GM18873 (cell line): ENCODE results near the gene PRDM5.
"Not testable (repeated sequence)": the region's sequence is repeated elsewhere in the genome, so short reads cannot be mapped to it uniquely, and the experiment has no call there.

Experiments
- ATAC-seq: cut with Tn5 transposase; IDR thresholded peaks from one replicate; pipeline ENCODE4 v1.9.1; 2021; ENCODE audit warnings: mild to moderate bottlenecking, moderate library complexity, moderate number of reproducible peaks; ENCODE audit not compliant: unreplicated experiment, low FRiP score

Gene PRDM5

GRCh38 chr4:120671538-120671937 lies 251.0 kb downstream of the PRDM5 start:
- ATAC-seq = no peak

GRCh38 chr4:120667102-120667501 lies 255.4 kb downstream of the PRDM5 start:
- no peak for ATAC-seq

DNA sequence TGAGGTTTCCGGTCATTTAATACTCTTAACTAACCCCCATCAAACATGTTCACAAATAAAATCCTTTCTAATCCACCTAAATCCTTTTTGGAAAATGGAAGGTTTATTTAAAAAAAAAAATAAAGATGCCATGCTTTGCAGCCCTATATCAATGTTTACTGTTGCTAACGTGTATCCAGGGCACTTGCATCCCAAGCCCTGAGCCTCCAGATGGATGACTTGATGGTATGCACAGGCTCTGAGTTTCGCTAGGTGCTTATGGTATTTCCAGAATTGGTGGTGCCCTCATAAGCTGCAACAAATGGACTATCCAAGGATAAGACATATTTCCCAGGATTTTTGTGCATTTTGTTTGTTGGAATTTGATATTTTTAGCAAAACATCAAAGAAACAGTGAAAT lies 257.7 kb downstream of the PRDM5 start:
- ATAC-seq = no peak

GRCh38 chr4:120659616-120660170 lies 262.8 kb downstream of the PRDM5 start:
- no peak for ATAC-seq

- ATAC-seq = no peak
Measured at GRCh38 chr4:120658772-120659171, 263.8 kb downstream of the PRDM5 start.

DNA sequence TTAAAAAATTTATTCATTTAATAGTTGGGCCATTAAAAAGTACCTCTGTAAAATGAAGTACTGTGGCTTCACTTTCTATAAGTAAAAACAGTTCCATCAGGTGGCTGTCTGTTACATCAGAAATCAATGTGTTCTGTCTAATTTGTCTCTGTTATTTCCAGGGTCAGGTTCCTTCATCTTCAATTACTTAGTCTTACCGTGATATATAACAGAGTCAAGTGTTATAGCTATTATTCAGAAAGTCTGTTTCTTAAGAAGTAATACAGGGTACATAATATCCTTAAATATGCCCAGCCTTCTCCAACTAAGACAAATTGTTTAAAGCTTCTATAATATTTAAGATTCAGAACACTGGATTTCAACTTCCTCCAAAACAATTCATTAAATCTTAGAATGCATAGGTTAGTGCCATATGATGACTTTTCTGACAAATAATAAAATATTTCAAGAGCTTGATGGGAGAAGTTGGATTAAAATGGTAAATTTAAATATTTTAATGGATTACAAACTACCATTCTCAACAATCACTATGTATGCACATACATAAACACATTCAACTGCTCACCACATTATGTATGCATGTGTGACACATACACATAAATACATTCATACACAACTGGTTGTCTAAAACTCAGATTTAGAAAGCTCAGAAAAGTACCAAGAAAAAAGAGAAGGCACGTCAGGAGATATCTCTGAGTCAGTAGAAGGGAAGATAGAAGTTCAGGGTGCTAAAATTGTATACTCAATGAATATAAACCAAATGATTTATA lies 268.5 kb downstream of the PRDM5 start:
- ATAC-seq = no peak

DNA sequence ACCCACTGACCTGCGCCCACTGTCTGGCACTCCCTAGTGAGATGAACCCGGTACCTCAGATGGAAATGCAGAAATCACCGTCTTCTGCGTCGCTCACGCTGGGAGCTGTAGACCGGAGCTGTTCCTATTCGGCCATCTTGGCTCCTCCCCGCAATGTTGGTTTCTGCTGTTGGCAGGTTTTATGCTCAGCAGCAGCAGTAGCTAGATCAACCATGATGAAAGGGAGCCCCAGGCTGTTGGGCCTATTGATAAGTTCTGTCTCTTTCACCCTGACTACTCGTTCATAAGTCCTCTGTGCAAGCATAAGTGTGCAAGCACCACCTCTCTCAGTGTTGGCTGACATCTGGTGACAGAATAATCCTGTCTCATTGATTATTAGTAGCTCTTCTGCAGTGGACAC lies 274.2 kb downstream of the PRDM5 start:
- ATAC-seq = not testable (repeated sequence)
